ENCODE results near the gene XG. TPM values are rescaled to one million over a fixed set of nuclear protein-coding genes. Genes with fewer than 3 reads are reported as not detected.
"Not testable (repeated sequence)": the region's sequence is repeated elsewhere in the genome, so short reads cannot be mapped to it uniquely, and the experiment has no call there.

The XG gene
- total and polyA plus RNA-seq, 2 donors from 2014 or later: 0.43 to 0.50 TPM

GRCh38 chrX:2801223-2801622 lies 49.4 kb downstream of the XG start:
- H3K4me1 ChIP-seq (ENCODE audit: control insufficient read depth in 2 of 3, insufficient read depth in 2 of 3, low read depth in 1 of 3, low read length in 3 of 3): no peaks in the 10 kb centered on the region
- no peak overlapping the region for H3K4me3 ChIP-seq (ENCODE audit: low read length in 3 of 3)
- no peak for DNase-seq
- no peaks in the 10 kb centered on the region for H3K27me3 ChIP-seq (ENCODE audit: control insufficient read depth, insufficient read depth, low read length)
- intact Hi-C loops (cut with DNase I): no loop called here
- H3K9ac ChIP-seq (ENCODE audit: low read length in 3 of 3): no peak overlapping the region
- H3K36me3 ChIP-seq (ENCODE audit: control insufficient read depth in 2 of 3, insufficient read depth in 3 of 3, low read length in 3 of 3): no peaks in the 10 kb centered on the region
- no peak for FAIRE-seq
- H3K27ac ChIP-seq (ENCODE audit: low read depth in 2 of 2, low read length in 2 of 2): no peak overlapping the region
- no peak for TF ChIP-seq CTCF (IDR thresholded peaks at IDR 0.05; ENCODE audit: borderline replicate concordance, extremely low read depth, insufficient read depth)
- H3K9me3 ChIP-seq (ENCODE audit: control insufficient read depth in 2 of 3, insufficient read depth in 1 of 3, low read length in 3 of 3): no peaks in the 10 kb centered on the region

GRCh38 chrX:2802376-2803090 lies 50.7 kb downstream of the XG start:
- H3K27ac ChIP-seq (ENCODE audit: low read depth in 2 of 2, low read length in 2 of 2); H3K4me1 ChIP-seq (ENCODE audit: control insufficient read depth in 2 of 3, insufficient read depth in 2 of 3, low read depth in 1 of 3, low read length in 3 of 3); H3K36me3 ChIP-seq (ENCODE audit: control insufficient read depth in 2 of 3, insufficient read depth in 3 of 3, low read length in 3 of 3); H3K27me3 ChIP-seq (ENCODE audit: control insufficient read depth, insufficient read depth, low read length); intact Hi-C loops (cut with DNase I); H3K4me3 ChIP-seq (ENCODE audit: low read length in 3 of 3); H3K9me3 ChIP-seq (ENCODE audit: control insufficient read depth in 2 of 3, insufficient read depth in 1 of 3, low read length in 3 of 3); FAIRE-seq; DNase-seq; H3K9ac ChIP-seq (ENCODE audit: low read length in 3 of 3): not testable (repeated sequence)

- H3K36me3 ChIP-seq (ENCODE audit: control insufficient read depth in 2 of 3, insufficient read depth in 3 of 3, low read length in 3 of 3); H3K27ac ChIP-seq (ENCODE audit: low read depth in 2 of 2, low read length in 2 of 2); H3K4me3 ChIP-seq (ENCODE audit: low read length in 3 of 3); H3K27me3 ChIP-seq (ENCODE audit: control insufficient read depth, insufficient read depth, low read length); H3K9me3 ChIP-seq (ENCODE audit: control insufficient read depth in 2 of 3, insufficient read depth in 1 of 3, low read length in 3 of 3); intact Hi-C loops (cut with DNase I); H3K9ac ChIP-seq (ENCODE audit: low read length in 3 of 3); H3K4me1 ChIP-seq (ENCODE audit: control insufficient read depth in 2 of 3, insufficient read depth in 2 of 3, low read depth in 1 of 3, low read length in 3 of 3); FAIRE-seq: not testable (repeated sequence)
- peak in 1 of 5 donors; percentile 22 for DNase-seq
These were observed 51.6 kb downstream of the XG start for GRCh38 chrX:2803486-2803885.

GRCh38 chrX:2804106-2804843 lies 52.4 kb downstream of the XG start:
- H3K27me3 ChIP-seq (ENCODE audit: control insufficient read depth, insufficient read depth, low read length); H3K36me3 ChIP-seq (ENCODE audit: control insufficient read depth in 2 of 3, insufficient read depth in 3 of 3, low read length in 3 of 3); H3K9ac ChIP-seq (ENCODE audit: low read length in 3 of 3); H3K9me3 ChIP-seq (ENCODE audit: control insufficient read depth in 2 of 3, insufficient read depth in 1 of 3, low read length in 3 of 3); H3K27ac ChIP-seq (ENCODE audit: low read depth in 2 of 2, low read length in 2 of 2); DNase-seq; intact Hi-C loops (cut with DNase I); H3K4me1 ChIP-seq (ENCODE audit: control insufficient read depth in 2 of 3, insufficient read depth in 2 of 3, low read depth in 1 of 3, low read length in 3 of 3); FAIRE-seq; H3K4me3 ChIP-seq (ENCODE audit: low read length in 3 of 3): not testable (repeated sequence)

- intact Hi-C loops (cut with DNase I); H3K9ac ChIP-seq (ENCODE audit: low read length in 3 of 3); H3K4me1 ChIP-seq (ENCODE audit: control insufficient read depth in 2 of 3, insufficient read depth in 2 of 3, low read depth in 1 of 3, low read length in 3 of 3); H3K4me3 ChIP-seq (ENCODE audit: low read length in 3 of 3); H3K36me3 ChIP-seq (ENCODE audit: control insufficient read depth in 2 of 3, insufficient read depth in 3 of 3, low read length in 3 of 3); FAIRE-seq; H3K27me3 ChIP-seq (ENCODE audit: control insufficient read depth, insufficient read depth, low read length); H3K27ac ChIP-seq (ENCODE audit: low read depth in 2 of 2, low read length in 2 of 2); DNase-seq; H3K9me3 ChIP-seq (ENCODE audit: control insufficient read depth in 2 of 3, insufficient read depth in 1 of 3, low read length in 3 of 3): not testable (repeated sequence)
These were observed 53.0 kb downstream of the XG start for GRCh38 chrX:2804858-2805257.
